Measurements from ENCODE around the gene BCAM. TPM values are rescaled to one million over a fixed set of nuclear protein-coding genes. Genes with fewer than 3 reads are reported as not detected.

The BCAM gene
- total and polyA plus RNA-seq, 5 donors from 2014 or later, result not detected

- Histone ChIP-seq H3K4me1 (ENCODE audit: control insufficient read depth, insufficient read depth, low read length, poor library complexity, severe bottlenecking) (no peaks in the 10 kb centered on the region), H3K9me3 (ENCODE audit: control insufficient read depth in 2 of 2, low read length in 2 of 2) (no peaks in the 10 kb centered on the region), H3K36me3 (ENCODE audit: control insufficient read depth, insufficient read depth, low read length) (no peaks in the 10 kb centered on the region), H3K27me3 (ENCODE audit: control insufficient read depth, insufficient read depth, low read length) (no peaks in the 10 kb centered on the region), H3K4me3 (ENCODE audit: low read depth, low read length) (no peak overlapping the region), H3K27ac (ENCODE audit: insufficient read depth, low read length, poor library complexity, severe bottlenecking) (no peak overlapping the region)
- H3K27me3 Mint-ChIP-seq, result peaks cover 5% of the 10 kb centered on the region
- DNase-seq (no peak), ATAC-seq (ENCODE audit: low read depth in 2 of 2) (no peak)
- no peak overlapping the region for H3K4me3 Mint-ChIP-seq
- H3K9me3 Mint-ChIP-seq, result no peaks in the 10 kb centered on the region
- H3K36me3 Mint-ChIP-seq, result no peaks in the 10 kb centered on the region
- no peak overlapping the region for H3K27ac Mint-ChIP-seq
- H3K4me1 Mint-ChIP-seq, result peaks cover 0 to 8% (median 0%) of the 10 kb centered on the region in 4 donors
Observed at GRCh38 chr19:44783545-44783944, 25.4 kb upstream of the BCAM start.

- no peaks in the 10 kb centered on the region for H3K9me3 ChIP-seq (ENCODE audit: control insufficient read depth in 2 of 2, low read length in 2 of 2)
- no peak overlapping the region for H3K4me3 ChIP-seq (ENCODE audit: low read depth, low read length)
- no peaks in the 10 kb centered on the region for H3K9me3 Mint-ChIP-seq
- ATAC-seq (ENCODE audit: low read depth in 2 of 2) (no peak), DNase-seq (no peak)
- no peak overlapping the region for H3K4me3 Mint-ChIP-seq
- no peak overlapping the region for H3K27ac Mint-ChIP-seq
- peaks cover 0 to 8% (median 0%) of the 10 kb centered on the region in 4 donors for H3K4me1 Mint-ChIP-seq
- no peaks in the 10 kb centered on the region for H3K36me3 Mint-ChIP-seq
- H3K27me3 Mint-ChIP-seq, result peaks cover 5% of the 10 kb centered on the region
- no peaks in the 10 kb centered on the region for H3K36me3 ChIP-seq (ENCODE audit: control insufficient read depth, insufficient read depth, low read length)
- H3K27me3 ChIP-seq (ENCODE audit: control insufficient read depth, insufficient read depth, low read length), result no peaks in the 10 kb centered on the region
- no peaks in the 10 kb centered on the region for H3K4me1 ChIP-seq (ENCODE audit: control insufficient read depth, insufficient read depth, low read length, poor library complexity, severe bottlenecking)
- no peak overlapping the region for H3K27ac ChIP-seq (ENCODE audit: insufficient read depth, low read length, poor library complexity, severe bottlenecking)
Observed at GRCh38 chr19:44785271-44785670, 23.6 kb upstream of the BCAM start.

GRCh38 chr19:44785993-44786392 lies 22.9 kb upstream of the BCAM start:
- Histone ChIP-seq H3K27me3 (ENCODE audit: control insufficient read depth, insufficient read depth, low read length) (no peaks in the 10 kb centered on the region), H3K36me3 (ENCODE audit: control insufficient read depth, insufficient read depth, low read length) (no peaks in the 10 kb centered on the region), H3K9me3 (ENCODE audit: control insufficient read depth in 2 of 2, low read length in 2 of 2) (no peaks in the 10 kb centered on the region), H3K4me1 (ENCODE audit: control insufficient read depth, insufficient read depth, low read length, poor library complexity, severe bottlenecking) (no peaks in the 10 kb centered on the region), H3K4me3 (ENCODE audit: low read depth, low read length) (no peak overlapping the region), H3K27ac (ENCODE audit: insufficient read depth, low read length, poor library complexity, severe bottlenecking) (no peak overlapping the region)
- Mint-ChIP-seq H3K27ac (no peak overlapping the region), H3K9me3 (no peaks in the 10 kb centered on the region), H3K36me3 (no peaks in the 10 kb centered on the region), H3K27me3 (peaks cover 5% of the 10 kb centered on the region), H3K4me1 (peaks cover 0 to 8% (median 0%) of the 10 kb centered on the region in 4 donors), H3K4me3 (no peak overlapping the region)
- DNase-seq (no peak), ATAC-seq (ENCODE audit: low read depth in 2 of 2) (no peak)

GRCh38 chr19:44788971-44789370 lies 19.9 kb upstream of the BCAM start:
- ATAC-seq (ENCODE audit: low read depth in 2 of 2), result no peak
- Mint-ChIP-seq H3K4me3 (no peak overlapping the region), H3K27me3 (peaks cover 4% of the 10 kb centered on the region), H3K9me3 (no peaks in the 10 kb centered on the region), H3K36me3 (no peaks in the 10 kb centered on the region), H3K27ac (no peak overlapping the region), H3K4me1 (peaks cover 0 to 7% (median 0%) of the 10 kb centered on the region in 4 donors)
- Histone ChIP-seq H3K27me3 (ENCODE audit: control insufficient read depth, insufficient read depth, low read length) (no peaks in the 10 kb centered on the region), H3K4me3 (ENCODE audit: low read depth, low read length) (no peak overlapping the region), H3K4me1 (ENCODE audit: control insufficient read depth, insufficient read depth, low read length, poor library complexity, severe bottlenecking) (no peaks in the 10 kb centered on the region), H3K9me3 (ENCODE audit: control insufficient read depth in 2 of 2, low read length in 2 of 2) (no peaks in the 10 kb centered on the region), H3K36me3 (ENCODE audit: control insufficient read depth, insufficient read depth, low read length) (no peaks in the 10 kb centered on the region), H3K27ac (ENCODE audit: insufficient read depth, low read length, poor library complexity, severe bottlenecking) (no peak overlapping the region)
- no peak for DNase-seq

GRCh38 chr19:44789943-44790483 lies 18.9 kb upstream of the BCAM start:
- Mint-ChIP-seq H3K36me3 (no peaks in the 10 kb centered on the region), H3K4me1 (no peaks in the 10 kb centered on the region), H3K27ac (no peak overlapping the region), H3K27me3 (peaks cover 4% of the 10 kb centered on the region), H3K9me3 (no peaks in the 10 kb centered on the region), H3K4me3 (no peak overlapping the region)
- Histone ChIP-seq H3K27me3 (ENCODE audit: control insufficient read depth, insufficient read depth, low read length) (no peaks in the 10 kb centered on the region), H3K4me3 (ENCODE audit: low read depth, low read length) (no peak overlapping the region), H3K27ac (ENCODE audit: insufficient read depth, low read length, poor library complexity, severe bottlenecking) (no peak overlapping the region), H3K9me3 (ENCODE audit: control insufficient read depth in 2 of 2, low read length in 2 of 2) (no peaks in the 10 kb centered on the region), H3K4me1 (ENCODE audit: control insufficient read depth, insufficient read depth, low read length, poor library complexity, severe bottlenecking) (no peaks in the 10 kb centered on the region), H3K36me3 (ENCODE audit: control insufficient read depth, insufficient read depth, low read length) (no peaks in the 10 kb centered on the region)
- no peak for DNase-seq
- no peak for ATAC-seq (ENCODE audit: low read depth in 2 of 2)

GRCh38 chr19:44792281-44792680 lies 16.6 kb upstream of the BCAM start:
- H3K9me3 ChIP-seq (ENCODE audit: control insufficient read depth in 2 of 2, low read length in 2 of 2), result no peaks in the 10 kb centered on the region
- no peaks in the 10 kb centered on the region for H3K4me1 ChIP-seq (ENCODE audit: control insufficient read depth, insufficient read depth, low read length, poor library complexity, severe bottlenecking)
- ATAC-seq (ENCODE audit: low read depth in 2 of 2) (no peak), DNase-seq (no peak)
- Mint-ChIP-seq H3K27ac (no peak overlapping the region), H3K4me3 (no peak overlapping the region), H3K27me3 (peaks cover 4% of the 10 kb centered on the region), H3K36me3 (no peaks in the 10 kb centered on the region), H3K4me1 (peaks cover 0 to 2% (median 0%) of the 10 kb centered on the region in 4 donors), H3K9me3 (no peaks in the 10 kb centered on the region)
- no peak overlapping the region for H3K4me3 ChIP-seq (ENCODE audit: low read depth, low read length)
- no peak overlapping the region for H3K27ac ChIP-seq (ENCODE audit: insufficient read depth, low read length, poor library complexity, severe bottlenecking)
- no peaks in the 10 kb centered on the region for H3K36me3 ChIP-seq (ENCODE audit: control insufficient read depth, insufficient read depth, low read length)
- H3K27me3 ChIP-seq (ENCODE audit: control insufficient read depth, insufficient read depth, low read length), result no peaks in the 10 kb centered on the region

GRCh38 chr19:44794610-44795009 lies 14.3 kb upstream of the BCAM start:
- peaks cover 8% of the 10 kb centered on the region for H3K27me3 Mint-ChIP-seq
- no peak overlapping the region for H3K4me3 Mint-ChIP-seq
- H3K27ac Mint-ChIP-seq, result no peak overlapping the region
- no peak for DNase-seq
- Histone ChIP-seq H3K4me3 (ENCODE audit: low read depth, low read length) (no peak overlapping the region), H3K27ac (ENCODE audit: insufficient read depth, low read length, poor library complexity, severe bottlenecking) (no peak overlapping the region), H3K4me1 (ENCODE audit: control insufficient read depth, insufficient read depth, low read length, poor library complexity, severe bottlenecking) (no peaks in the 10 kb centered on the region), H3K9me3 (ENCODE audit: control insufficient read depth in 2 of 2, low read length in 2 of 2) (no peaks in the 10 kb centered on the region), H3K36me3 (ENCODE audit: control insufficient read depth, insufficient read depth, low read length) (no peaks in the 10 kb centered on the region), H3K27me3 (ENCODE audit: control insufficient read depth, insufficient read depth, low read length) (no peaks in the 10 kb centered on the region)
- ATAC-seq (ENCODE audit: low read depth in 2 of 2), result no peak
- peaks cover 0 to 3% (median 0%) of the 10 kb centered on the region in 4 donors for H3K4me1 Mint-ChIP-seq
- H3K36me3 Mint-ChIP-seq, result no peaks in the 10 kb centered on the region
- no peaks in the 10 kb centered on the region for H3K9me3 Mint-ChIP-seq

- DNase-seq (no peak), ATAC-seq (ENCODE audit: low read depth in 2 of 2) (no peak)
- H3K36me3 ChIP-seq (ENCODE audit: control insufficient read depth, insufficient read depth, low read length), result no peaks in the 10 kb centered on the region
- no peaks in the 10 kb centered on the region for H3K27me3 ChIP-seq (ENCODE audit: control insufficient read depth, insufficient read depth, low read length)
- H3K9me3 ChIP-seq (ENCODE audit: control insufficient read depth in 2 of 2, low read length in 2 of 2), result no peaks in the 10 kb centered on the region
- Mint-ChIP-seq H3K27me3 (peaks cover 8% of the 10 kb centered on the region), H3K4me3 (no peak overlapping the region), H3K4me1 (peaks cover 0 to 5% (median 0%) of the 10 kb centered on the region in 4 donors), H3K27ac (no peak overlapping the region), H3K36me3 (no peaks in the 10 kb centered on the region), H3K9me3 (no peaks in the 10 kb centered on the region)
- no peak overlapping the region for H3K4me3 ChIP-seq (ENCODE audit: low read depth, low read length)
- H3K4me1 ChIP-seq (ENCODE audit: control insufficient read depth, insufficient read depth, low read length, poor library complexity, severe bottlenecking), result no peaks in the 10 kb centered on the region
- no peak overlapping the region for H3K27ac ChIP-seq (ENCODE audit: insufficient read depth, low read length, poor library complexity, severe bottlenecking)
Observed at GRCh38 chr19:44795398-44795987, 13.4 kb upstream of the BCAM start.
